RWPE1 (cell line): ENCODE measurements around the gene FIGLA.

Experiments used
- CTCF ChIA-PET: fragments of 350-600 bp; sonication (Branson Sonifier 250); formaldehyde crosslinking; extraction: SDS; loops from one replicate; lab custom pipeline; 2021; lab: Yijun Ruan, JAX
- POLR2A ChIA-PET: fragments of 400-600 bp; formaldehyde crosslinking; extraction: SDS; loops from one replicate; lab custom pipeline; 2020; ENCODE audit warnings: antibody characterized with exemption; ENCODE audit not compliant: low non-redundant PET; lab: Yijun Ruan, JAX
- DNase-seq: peaks from one replicate; pipeline ENCODE4 v3.0.0; 2012; ENCODE audit warnings: low spot score
- H3K27ac ChIP-seq: fragments of 450-650 bp; 2 replicates; pipeline ENCODE4 v1.5.1; 2017
- TF ChIP-seq, protein P1 (sequence below): fragments of 450-650 bp; conservative IDR thresholded peaks from 2 replicates; pipeline ENCODE4 v1.5.1; 2017; ENCODE audit warnings: low read depth, mild to moderate bottlenecking

The FIGLA gene

DNA sequence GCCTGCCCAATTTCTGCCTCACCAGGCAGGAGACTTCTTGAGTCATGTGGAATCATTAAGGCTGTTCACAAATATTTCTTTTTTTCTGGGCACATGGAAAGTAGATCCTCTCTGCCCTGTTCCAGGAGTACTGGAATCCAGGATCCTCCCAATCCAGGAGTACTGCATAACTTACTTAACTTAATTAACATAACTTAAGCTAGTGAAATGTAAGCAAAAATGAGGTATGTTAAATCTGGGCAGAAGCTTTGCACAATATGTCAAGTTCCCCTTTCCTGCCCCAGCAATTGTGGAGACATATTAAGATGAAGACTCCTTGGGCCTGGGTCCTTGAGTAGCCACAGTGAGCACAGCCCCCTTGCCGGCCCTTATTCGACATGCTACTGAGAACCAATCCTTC lies 41.9 kb upstream of the FIGLA start:
- no peak overlapping the region for H3K27ac ChIP-seq
- TF ChIP-seq, protein P1, sequence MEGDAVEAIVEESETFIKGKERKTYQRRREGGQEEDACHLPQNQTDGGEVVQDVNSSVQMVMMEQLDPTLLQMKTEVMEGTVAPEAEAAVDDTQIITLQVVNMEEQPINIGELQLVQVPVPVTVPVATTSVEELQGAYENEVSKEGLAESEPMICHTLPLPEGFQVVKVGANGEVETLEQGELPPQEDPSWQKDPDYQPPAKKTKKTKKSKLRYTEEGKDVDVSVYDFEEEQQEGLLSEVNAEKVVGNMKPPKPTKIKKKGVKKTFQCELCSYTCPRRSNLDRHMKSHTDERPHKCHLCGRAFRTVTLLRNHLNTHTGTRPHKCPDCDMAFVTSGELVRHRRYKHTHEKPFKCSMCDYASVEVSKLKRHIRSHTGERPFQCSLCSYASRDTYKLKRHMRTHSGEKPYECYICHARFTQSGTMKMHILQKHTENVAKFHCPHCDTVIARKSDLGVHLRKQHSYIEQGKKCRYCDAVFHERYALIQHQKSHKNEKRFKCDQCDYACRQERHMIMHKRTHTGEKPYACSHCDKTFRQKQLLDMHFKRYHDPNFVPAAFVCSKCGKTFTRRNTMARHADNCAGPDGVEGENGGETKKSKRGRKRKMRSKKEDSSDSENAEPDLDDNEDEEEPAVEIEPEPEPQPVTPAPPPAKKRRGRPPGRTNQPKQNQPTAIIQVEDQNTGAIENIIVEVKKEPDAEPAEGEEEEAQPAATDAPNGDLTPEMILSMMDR, result no peak
- POLR2A ChIA-PET, result no interaction called here
- no peak for DNase-seq
- CTCF ChIA-PET, result interaction anchor here (0.6 kb wide), 1 partner anchor 133 kb away, joined by 3 read pairs; no protein-coding TSS in a partner anchor

DNA sequence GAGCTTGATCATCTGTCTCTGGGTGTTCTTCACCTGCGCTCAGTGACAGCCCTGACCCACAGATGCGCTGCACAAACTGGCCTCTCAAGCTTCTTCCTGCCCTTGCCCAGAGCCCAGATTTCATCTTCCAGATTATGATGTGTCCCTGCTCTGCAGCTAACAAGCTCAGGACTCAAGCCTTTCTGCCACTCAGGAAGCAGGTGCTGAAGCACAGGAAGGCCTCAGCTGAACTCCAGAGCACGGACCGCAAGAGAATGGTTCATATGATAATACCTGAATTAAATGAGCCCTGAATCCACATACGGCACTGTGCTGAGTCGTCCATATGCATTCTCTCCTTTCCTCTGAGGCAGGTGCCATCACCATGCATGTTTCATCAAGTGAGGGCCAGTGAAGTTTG lies 41.4 kb upstream of the FIGLA start:
- TF ChIP-seq, protein P1, result no peak
- ChIA-PET CTCF (interaction anchor here (0.5 to 0.7 kb wide), 3 partner anchors 11 to 950 kb away, joined by 3 read pairs; partner anchors contain the start of gene CLEC4F), POLR2A (no interaction called here)
- no peak overlapping the region for H3K27ac ChIP-seq
- no peak for DNase-seq

DNA sequence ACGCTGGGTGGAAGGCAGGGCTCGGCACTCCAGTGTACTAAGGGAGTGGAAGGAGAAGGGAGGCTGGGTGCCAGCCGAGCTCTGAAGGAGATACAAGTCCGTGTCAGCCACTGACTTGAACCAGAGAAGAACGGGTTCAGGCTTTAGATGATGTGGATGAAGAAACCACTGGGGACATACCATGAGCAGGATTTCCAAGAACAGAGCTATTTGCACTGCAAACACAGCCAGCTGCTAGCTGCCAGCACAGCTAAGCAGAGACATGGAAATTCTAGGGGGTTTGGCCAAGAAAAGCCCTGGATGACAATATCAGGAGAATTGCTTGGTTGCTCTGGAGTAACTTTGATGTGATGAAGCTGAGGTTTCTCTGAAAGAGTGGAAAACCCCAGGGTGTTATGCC lies 39.9 kb upstream of the FIGLA start:
- no peak for DNase-seq
- POLR2A ChIA-PET, result no interaction called here
- TF ChIP-seq, protein P1, result no peak

DNA sequence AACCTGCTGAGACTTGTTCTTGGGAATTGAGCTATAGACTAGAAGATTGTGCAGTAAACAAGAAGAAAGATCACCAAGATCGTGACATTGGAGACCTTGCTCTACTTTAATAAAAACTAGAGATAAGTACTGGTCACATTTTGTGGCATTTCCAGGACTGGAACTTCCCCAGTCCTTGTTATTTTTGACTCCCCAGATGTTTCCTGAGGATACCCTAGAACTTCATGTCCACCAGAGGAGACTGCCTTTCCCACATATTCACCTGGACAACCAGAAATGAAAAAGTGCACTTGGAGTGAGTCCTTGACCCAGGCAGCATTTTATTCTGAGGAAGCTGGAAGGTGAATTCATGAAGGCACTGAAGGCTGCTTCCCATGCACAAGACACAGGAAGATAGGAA lies 39.5 kb upstream of the FIGLA start:
- POLR2A ChIA-PET, result no interaction called here
- no peak for DNase-seq
- H3K27ac ChIP-seq, result no peak overlapping the region
- CTCF ChIA-PET, result no interaction called here
- TF ChIP-seq, protein P1, result no peak

More for the DNA sequence above, 39.9 kb upstream of the FIGLA start:
- no peak overlapping the region for H3K27ac ChIP-seq
- CTCF ChIA-PET, result no interaction called here

DNA sequence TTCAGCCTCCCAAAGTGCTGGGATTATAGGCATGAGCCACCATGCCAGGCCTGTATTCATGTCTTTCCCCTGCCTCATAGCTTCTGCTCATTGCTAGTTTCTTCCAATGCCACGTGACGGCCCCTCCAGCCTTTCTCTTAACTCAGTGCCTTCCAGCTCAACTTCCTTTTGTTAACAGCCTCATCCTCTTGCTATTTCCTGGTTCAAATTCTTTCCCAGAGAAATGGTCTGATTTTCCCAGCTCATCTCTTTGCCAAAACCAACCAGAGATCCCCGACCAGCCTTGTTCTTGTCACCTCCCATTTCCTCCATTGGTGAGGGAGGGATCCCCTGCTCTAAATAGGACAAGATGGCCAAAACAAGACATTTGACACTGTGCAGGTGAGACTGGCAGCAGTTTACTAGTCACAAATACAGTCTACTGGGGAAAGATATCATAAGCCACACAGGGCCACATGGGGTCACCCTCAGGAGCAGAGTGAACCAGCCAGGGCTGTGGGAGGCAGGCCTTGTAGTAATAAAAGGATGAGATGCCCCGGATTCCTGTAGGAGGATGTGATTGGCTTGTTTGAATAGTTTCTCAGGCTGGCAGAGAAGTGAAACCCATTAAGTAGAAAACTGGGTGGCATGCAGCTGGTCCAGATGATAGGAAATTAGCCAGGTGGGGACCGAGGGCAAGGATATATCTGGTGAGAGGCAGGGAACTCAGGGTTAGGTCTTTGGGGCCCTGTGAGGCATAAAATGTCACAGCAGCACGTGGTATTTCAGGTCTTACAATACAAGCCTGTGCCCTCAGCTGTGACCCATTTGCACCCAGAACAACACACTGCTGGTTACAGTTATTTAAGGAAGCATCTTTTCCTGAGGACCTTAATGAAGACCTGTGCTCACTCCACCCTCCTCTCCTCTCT lies 38.7 kb upstream of the FIGLA start:
- ChIA-PET CTCF (no interaction called here), POLR2A (no interaction called here)
- TF ChIP-seq, protein P1, result no peak
- H3K27ac ChIP-seq, result no peak overlapping the region
- DNase-seq, result no peak

DNA sequence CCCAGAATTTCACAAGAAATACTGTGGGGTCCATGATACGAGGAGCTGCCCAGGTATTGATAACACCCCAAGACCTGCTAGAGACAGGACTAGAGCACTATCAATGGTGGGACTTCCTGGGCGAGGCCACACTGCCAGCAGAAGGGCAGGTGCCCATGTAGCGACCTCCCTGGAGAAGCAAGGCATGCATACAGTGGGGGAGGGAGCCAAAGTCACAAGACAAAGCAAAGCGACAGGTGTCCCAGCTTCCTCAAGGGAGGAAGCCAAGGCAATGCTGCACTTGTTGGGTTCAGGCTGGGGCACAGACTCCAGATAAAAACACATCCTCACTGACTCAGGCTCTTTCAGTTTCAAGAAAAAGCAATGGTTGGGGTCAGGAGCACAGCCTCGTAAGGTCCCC lies 37.7 kb upstream of the FIGLA start:
- ChIA-PET POLR2A (no interaction called here), CTCF (no interaction called here)
- TF ChIP-seq, protein P1, result no peak
- DNase-seq, result no peak
- no peak overlapping the region for H3K27ac ChIP-seq
